Liver (tissue), 9 donors: ENCODE measurements around the gene KLK2. TPM values are rescaled to one million over a fixed set of nuclear protein-coding genes. Genes with fewer than 3 reads are reported as not detected.

Experiments used
- DNase-seq: peaks from one replicate; pipeline ENCODE4 v3.0.0-alpha.2; 2017; ENCODE audit warnings: low spot score
- H3K27ac ChIP-seq, 2 donors: one replicate each; pipeline ENCODE4 v1.7.0; 2013; ENCODE audit warnings: inconsistent platforms in 2 of 2, low read length in 2 of 2, control low read depth in 1 of 2, low read depth in 1 of 2, mild to moderate bottlenecking in 1 of 2
- H3K27me3 ChIP-seq, 4 donors: one replicate each; pipeline versions ENCODE4 v1.6.1 to v1.7.0; 2013; ENCODE audit warnings: low read length in 3 of 4, inconsistent platforms in 1 of 4, mild to moderate bottlenecking in 1 of 4, moderate library complexity in 1 of 4; ENCODE audit not compliant: control insufficient read depth in 4 of 4, insufficient read depth in 4 of 4
- H3K36me3 ChIP-seq, 4 donors: one replicate each; pipeline versions ENCODE4 v1.6.1 to v1.7.0; 2013; ENCODE audit warnings: low read length in 3 of 4, mild to moderate bottlenecking in 3 of 4, low read depth in 1 of 4, moderate library complexity in 1 of 4; ENCODE audit not compliant: control insufficient read depth in 4 of 4, insufficient read depth in 3 of 4
- H3K4me1 ChIP-seq, 4 donors: one replicate each; pipeline versions ENCODE4 v1.6.1 to v1.7.0; 2013; ENCODE audit warnings: low read length in 3 of 4, mild to moderate bottlenecking in 3 of 4, moderate library complexity in 1 of 4; ENCODE audit not compliant: control insufficient read depth in 4 of 4, insufficient read depth in 4 of 4
- H3K4me3 ChIP-seq, 3 donors: one replicate each; pipeline versions ENCODE4 v1.6.1 to v1.7.0; 2013; ENCODE audit warnings: low read length in 3 of 3, control low read depth in 1 of 3, low read depth in 1 of 3, mild to moderate bottlenecking in 1 of 3
- H3K9ac ChIP-seq, 2 donors: one replicate each; pipeline ENCODE4 v1.7.0; 2013; ENCODE audit warnings: low read length in 2 of 2, mild to moderate bottlenecking in 2 of 2, moderate library complexity in 2 of 2, control low read depth in 1 of 2, low read depth in 1 of 2
- H3K9me3 ChIP-seq, 4 donors: one replicate each; pipeline versions ENCODE4 v1.6.1 to v1.7.0; 2013; ENCODE audit warnings: low read length in 3 of 4; ENCODE audit not compliant: control insufficient read depth in 4 of 4
- ATF3 ChIP-seq: IDR thresholded peaks from 2 replicates; pipeline ENCODE4 v1.6.1; 2016; ENCODE audit warnings: antibody characterized with exemption
- CTCF ChIP-seq: fragments of 150-350 bp; IDR thresholded peaks from 2 replicates; pipeline ENCODE4 v1.5.1; 2017; ENCODE audit warnings: improper control_type of control experiment, low read depth, low read length; ENCODE audit not compliant: missing input control
- EGR1 ChIP-seq, 2 donors: IDR thresholded peaks; 2 replicates each; pipeline ENCODE4 v1.6.1; 2016 to 2018; ENCODE audit warnings: antibody characterized with exemption in 2 of 2, low read depth in 2 of 2
- FOXA1 ChIP-seq: IDR thresholded peaks from 2 replicates; pipeline ENCODE4 v1.6.1; 2016; ENCODE audit warnings: antibody characterized with exemption
- FOXA2 ChIP-seq: IDR thresholded peaks from 2 replicates; pipeline ENCODE4 v1.6.1; 2016; ENCODE audit warnings: antibody characterized with exemption
- GABPA ChIP-seq, 2 donors: IDR thresholded peaks in 1 of 2; conservative IDR thresholded peaks in 1 of 2; 2 replicates each; pipeline ENCODE4 v1.6.1; 2016; ENCODE audit warnings: antibody characterized with exemption in 2 of 2, mild to moderate bottlenecking in 1 of 2, moderate library complexity in 1 of 2
- HNF4A ChIP-seq, 2 donors: conservative IDR thresholded peaks; 2 replicates each; pipeline ENCODE4 v1.6.1; 2016; ENCODE audit warnings: antibody characterized with exemption in 2 of 2, mild to moderate bottlenecking in 2 of 2
- HNF4G ChIP-seq: IDR thresholded peaks from 2 replicates; pipeline ENCODE4 v1.6.1; 2016; ENCODE audit warnings: antibody characterized with exemption
- JUND ChIP-seq, 2 donors: IDR thresholded peaks; 2 replicates each; pipeline ENCODE4 v1.6.1; 2016; ENCODE audit warnings: antibody characterized with exemption in 2 of 2
- MAX ChIP-seq: IDR thresholded peaks from 2 replicates; pipeline ENCODE4 v1.6.1; 2016; ENCODE audit warnings: antibody characterized with exemption
- NR2F2 ChIP-seq: IDR thresholded peaks from 2 replicates; pipeline ENCODE4 v1.6.1; 2016; ENCODE audit warnings: antibody characterized with exemption
- REST ChIP-seq: IDR thresholded peaks from 2 replicates; pipeline ENCODE4 v1.6.1; 2016; ENCODE audit warnings: antibody characterized with exemption, mild to moderate bottlenecking
- RXRA ChIP-seq, 2 donors: IDR thresholded peaks; 2 replicates each; pipeline ENCODE4 v1.6.1; 2017 to 2018; ENCODE audit warnings: antibody characterized with exemption in 2 of 2, mild to moderate bottlenecking in 1 of 2
- SP1 ChIP-seq: IDR thresholded peaks from 2 replicates; pipeline ENCODE4 v1.6.1; 2018; ENCODE audit warnings: antibody characterized with exemption, mild to moderate bottlenecking
- ZBTB33 ChIP-seq: IDR thresholded peaks from 2 replicates; pipeline ENCODE4 v1.6.1; 2016; ENCODE audit warnings: antibody characterized with exemption
- WGBS: extraction: QIAGEN DNeasy Blood & Tissue Kit; methylation state at CpG from one replicate; pipeline ENCODE4 v1.1.7; 2013; 5-methylcytosine and 5-hydroxymethylcytosine counted together
- polyA plus RNA-seq, 2 donors: library from polyadenylated mRNA; stranded (reverse) in 1 of 2; unstranded in 1 of 2; fragments of 200-250 nt in 1 of 2; fragments of >200 nt in 1 of 2; fragmentation: Nextera tagmentation in 1 of 2; extraction: Ambion mirVana in 1 of 2; gene quantifications; one replicate each; pipeline versions ENCODE4 v1.2.1 to v1.2.3, GENCODE V29; 2013 to 2015
- total RNA-seq, 2 donors: library from RNA; depleted of rRNA; stranded (reverse); fragments of >200 nt; gene quantifications; one replicate each; pipeline ENCODE4 v1.2.3, GENCODE V29; 2014
- donor health status: healthy.
- donor health status: healthy.
- donor health status: healthy.
- donor health status: healthy.
- donor health status: healthy.

Gene KLK2
- total and polyA plus RNA-seq, 4 donors, result not detected

GRCh38 chr19:50896591-50897190 is 23.5 kb downstream of the KLK2 start (continued):
- TF ChIP-seq NR2F2 (no peak), MAX (no peak), HNF4A (conservative IDR thresholded peaks at IDR 0.05) (no peak), REST (no peak), RXRA (IDR thresholded peaks at IDR 0.05) (no peak)

GRCh38 chr19:50897191-50897607 is 24.0 kb downstream of the KLK2 start:
- no peak overlapping the region for H3K9ac ChIP-seq
- no peak overlapping the region for H3K4me3 ChIP-seq
- TF ChIP-seq HNF4G, result no peak
- no peak for TF ChIP-seq REST
- TF ChIP-seq ATF3, result no peak
- TF ChIP-seq GABPA (IDR thresholded peaks at IDR 0.05 in 1 of 2, conservative IDR thresholded peaks at IDR 0.05 in 1 of 2), result no peak
- TF ChIP-seq JUND (IDR thresholded peaks at IDR 0.05), result no peak
- TF ChIP-seq SP1, result no peak
- TF ChIP-seq NR2F2, result no peak
- no peak for TF ChIP-seq FOXA1
- no peak for TF ChIP-seq CTCF
- TF ChIP-seq ZBTB33, result no peak
- TF ChIP-seq FOXA2, result no peak
- TF ChIP-seq EGR1 (IDR thresholded peaks at IDR 0.05; ENCODE audit: low read depth in 2 of 2), result no peak
- H3K4me1 ChIP-seq, result no peaks in the 10 kb centered on the region
- H3K36me3 ChIP-seq, result no peaks in the 10 kb centered on the region
- no peak for DNase-seq
- H3K9me3 ChIP-seq, result no peaks in the 10 kb centered on the region
- no peaks in the 10 kb centered on the region for H3K27me3 ChIP-seq
- H3K27ac ChIP-seq, result no peak overlapping the region
- WGBS, result 56% methylated on average over 3 of the region's 3 CpGs
